GM03348 (cell line): ENCODE results near the gene MYPN.
"Not testable (repeated sequence)": the region's sequence is repeated elsewhere in the genome, so short reads cannot be mapped to it uniquely, and the experiment has no call there.

ENCODE experiments used
- DNase-seq: peaks from one replicate; pipeline ENCODE4 v3.0.0; 2012; ENCODE audit warnings: low spot score

MYPN gene

DNA sequence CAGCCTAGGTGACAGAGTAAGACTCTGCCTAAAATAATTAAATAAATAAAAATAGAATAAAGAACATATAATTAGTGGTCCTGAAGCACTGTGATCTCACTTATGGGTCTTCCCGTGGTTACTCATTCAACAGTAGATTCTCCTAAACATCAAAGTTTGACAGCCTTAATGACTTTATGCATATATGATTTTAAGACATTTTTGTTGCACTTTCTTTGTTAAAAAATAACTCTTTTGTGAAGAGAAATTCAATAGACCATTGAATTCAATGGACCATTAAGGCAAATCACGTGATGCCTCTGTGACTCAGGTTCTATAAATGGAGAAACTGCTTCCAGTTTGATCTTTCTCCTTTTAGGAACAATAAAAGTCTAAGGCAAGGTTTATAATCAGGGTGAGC, 63.0 kb downstream of the MYPN start:
- no peak for DNase-seq

DNA sequence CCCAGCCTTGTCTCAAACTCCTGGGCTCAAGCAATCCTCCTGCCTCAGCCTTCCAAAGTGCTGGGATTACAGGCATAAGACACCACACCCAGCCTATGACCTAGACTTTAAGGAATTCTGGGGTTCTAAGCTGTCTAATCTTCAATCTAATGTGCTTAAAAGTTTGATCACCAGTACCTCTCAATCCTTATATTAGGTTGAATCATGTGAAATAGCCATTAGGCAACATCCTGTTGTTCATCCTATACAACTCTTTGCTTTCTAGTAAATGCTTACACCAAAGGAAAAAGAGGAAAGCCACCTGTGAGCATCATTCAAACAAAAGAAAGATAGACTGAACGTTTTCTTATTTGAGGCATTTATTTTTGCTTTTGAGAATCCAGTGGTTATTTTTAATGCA, 66.7 kb downstream of the MYPN start:
- no peak for DNase-seq

DNA sequence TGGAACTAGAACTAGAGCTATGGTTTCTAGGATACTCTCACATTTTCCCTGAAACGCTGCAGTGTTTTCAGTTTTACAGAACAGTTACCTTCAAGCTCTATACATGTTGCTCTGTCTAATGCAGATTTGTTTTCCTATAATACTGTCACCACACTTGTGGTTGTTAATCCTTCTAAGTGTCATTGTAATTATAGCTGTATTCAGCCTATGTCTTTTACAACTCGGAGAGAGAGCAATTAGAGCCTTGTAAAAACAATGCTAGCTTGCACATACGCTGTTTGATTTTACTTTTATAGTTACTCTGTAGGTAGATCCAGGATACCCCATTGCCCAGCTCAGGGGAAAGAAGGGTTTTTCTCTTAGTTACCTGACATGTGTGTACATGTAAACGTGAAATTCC, 67.5 kb downstream of the MYPN start:
- DNase-seq = no peak

DNA sequence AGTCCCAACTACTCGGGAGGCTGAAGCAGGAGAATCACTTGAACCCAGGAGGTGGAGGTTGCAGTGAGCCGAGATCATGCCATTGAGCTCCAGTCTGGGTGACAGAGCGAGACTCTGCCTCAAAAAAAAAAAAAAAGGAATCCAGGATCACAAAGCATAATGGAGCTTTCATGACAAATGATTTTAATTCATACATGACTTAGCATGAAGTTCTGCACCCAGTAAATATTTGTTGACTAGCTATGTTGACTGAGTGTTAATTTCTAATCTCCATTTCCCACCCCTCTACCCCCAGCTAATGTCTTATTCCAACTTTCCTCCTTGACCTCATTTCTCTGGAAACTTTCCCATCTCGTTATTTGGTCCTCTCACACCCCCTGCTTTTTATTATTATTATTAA, 69.3 kb downstream of the MYPN start:
- DNase-seq = no peak

DNA sequence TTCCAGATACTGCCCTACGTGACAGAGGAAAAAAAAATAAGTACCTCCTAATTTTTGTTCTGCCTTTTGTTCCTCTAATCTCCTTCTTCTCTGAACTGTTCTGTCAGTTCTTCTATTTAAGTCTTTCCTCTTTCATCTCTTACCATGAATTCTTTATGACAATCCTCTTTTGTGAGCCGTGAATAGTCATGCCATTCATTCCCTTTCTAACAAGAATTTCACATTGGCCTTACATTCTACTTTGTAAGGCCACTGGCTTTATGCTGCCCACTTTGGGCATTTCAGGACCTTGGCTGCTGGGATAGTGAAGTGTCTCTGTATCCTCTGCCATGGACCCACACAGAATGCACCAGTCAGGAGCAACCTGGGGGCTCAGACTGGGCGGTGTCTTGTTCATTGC, 69.7 kb downstream of the MYPN start:
- no peak for DNase-seq

DNA sequence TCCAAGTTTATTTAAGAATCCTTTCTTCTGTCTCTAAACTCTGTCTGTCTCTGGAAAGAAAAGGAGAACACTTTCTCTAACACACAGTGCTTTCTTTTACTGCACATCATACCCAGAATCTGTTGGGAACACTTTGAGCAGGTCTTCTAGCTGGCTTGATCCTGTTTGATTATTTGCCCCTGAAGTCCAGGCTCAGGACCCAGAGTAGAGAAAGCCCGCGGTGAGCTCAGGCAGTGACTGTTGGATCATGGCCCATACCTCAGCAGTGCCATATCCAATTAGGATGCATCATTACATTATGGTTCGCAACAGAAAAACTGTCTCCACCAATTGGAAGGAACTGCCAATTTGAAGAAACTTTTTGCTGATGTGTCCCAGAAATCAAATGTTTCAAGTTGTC, 71.2 kb downstream of the MYPN start:
- no peak for DNase-seq

DNA sequence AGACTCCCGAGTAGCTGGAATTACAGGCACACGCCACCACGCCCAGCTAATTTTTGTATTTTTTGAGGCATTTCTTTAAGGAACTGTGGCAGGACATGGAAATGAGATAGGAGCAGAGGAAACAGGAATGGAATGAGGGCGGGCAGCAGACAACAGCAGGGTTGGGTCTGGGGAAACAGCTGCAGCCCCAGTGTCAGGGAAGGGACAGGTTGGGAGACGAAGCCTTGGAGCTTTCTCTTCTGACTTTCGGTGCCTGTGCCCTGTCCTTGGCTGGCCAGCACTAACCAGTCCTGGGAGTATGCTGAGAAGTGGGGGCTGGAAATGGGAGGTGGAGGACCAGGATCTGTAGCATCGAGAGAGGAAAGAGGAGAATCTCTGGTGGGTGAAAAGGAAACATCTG, 75.3 kb downstream of the MYPN start:
- DNase-seq = no peak

DNA sequence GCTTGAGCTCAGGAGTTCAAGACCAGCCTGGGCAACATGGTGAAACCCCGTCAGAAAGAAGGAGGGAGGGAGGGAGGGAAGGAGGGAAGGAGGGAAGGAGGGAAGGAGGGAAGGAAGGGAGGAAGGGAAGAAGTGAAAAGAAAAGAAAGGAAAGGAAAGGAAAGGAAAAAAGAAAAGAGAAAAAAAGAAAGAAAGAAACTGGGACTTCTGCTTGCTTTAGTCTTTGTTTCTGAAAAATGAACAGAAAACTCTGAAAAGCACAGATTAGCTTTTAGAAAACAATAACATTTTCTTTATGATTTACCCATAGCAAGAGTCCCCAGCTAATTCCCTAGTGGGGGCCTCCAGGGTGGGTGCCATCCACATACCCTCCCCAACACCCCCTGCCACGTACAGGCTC, 75.8 kb downstream of the MYPN start:
- no peak for DNase-seq

DNA sequence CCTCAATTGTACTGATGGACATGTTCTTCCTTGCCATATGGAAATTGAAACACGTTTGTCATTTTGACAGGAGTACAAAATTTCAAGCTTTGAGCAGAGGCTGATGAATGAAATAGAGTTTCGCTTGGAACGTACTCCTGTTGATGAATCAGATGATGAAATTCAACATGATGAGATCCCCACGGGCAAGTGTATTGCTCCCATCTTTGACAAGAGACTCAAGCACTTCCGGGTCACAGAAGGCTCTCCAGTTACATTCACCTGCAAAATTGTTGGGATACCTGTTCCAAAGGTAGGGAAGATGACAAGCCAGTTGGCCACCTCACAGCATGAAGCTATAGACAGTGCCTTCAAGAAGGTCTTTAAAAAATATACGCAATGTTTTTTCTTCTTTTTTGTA, 79.5 kb downstream of the MYPN start:
- no peak for DNase-seq

DNA sequence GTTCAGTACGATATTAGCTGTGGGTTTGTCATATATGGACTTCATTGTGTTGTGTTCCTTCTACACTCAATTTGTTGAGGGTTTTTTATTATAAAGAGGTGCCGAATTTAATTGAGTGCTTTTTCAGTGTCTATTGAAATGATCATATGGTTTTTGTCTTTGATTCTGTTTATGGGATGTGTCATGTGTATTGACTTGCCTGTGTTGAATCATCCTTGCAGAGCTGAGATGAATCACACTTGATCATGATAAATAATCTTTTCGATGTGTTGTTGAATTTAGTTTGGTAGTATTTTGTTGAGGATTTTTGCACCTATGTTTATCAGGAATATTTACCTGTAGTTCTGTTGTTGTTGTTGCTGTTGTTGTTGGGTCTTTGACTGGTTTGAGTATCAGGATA, 82.8 kb downstream of the MYPN start:
- DNase-seq = no peak

DNA sequence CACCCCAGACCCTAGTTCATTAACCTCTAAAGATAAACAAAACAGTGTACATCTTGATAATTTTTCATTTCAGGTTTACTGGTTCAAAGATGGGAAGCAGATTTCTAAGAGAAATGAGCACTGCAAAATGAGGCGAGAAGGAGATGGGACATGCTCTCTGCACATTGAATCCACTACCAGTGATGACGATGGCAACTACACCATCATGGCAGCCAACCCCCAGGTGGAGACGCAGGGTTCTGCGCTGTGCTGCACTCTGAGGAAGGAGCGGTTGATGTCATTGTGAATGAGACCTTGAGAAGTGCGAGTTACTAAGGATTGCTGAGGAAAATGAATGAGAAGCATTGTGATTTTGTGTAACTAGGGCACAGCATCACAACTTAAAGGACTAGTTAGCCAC, 85.0 kb downstream of the MYPN start:
- no peak for DNase-seq

DNA sequence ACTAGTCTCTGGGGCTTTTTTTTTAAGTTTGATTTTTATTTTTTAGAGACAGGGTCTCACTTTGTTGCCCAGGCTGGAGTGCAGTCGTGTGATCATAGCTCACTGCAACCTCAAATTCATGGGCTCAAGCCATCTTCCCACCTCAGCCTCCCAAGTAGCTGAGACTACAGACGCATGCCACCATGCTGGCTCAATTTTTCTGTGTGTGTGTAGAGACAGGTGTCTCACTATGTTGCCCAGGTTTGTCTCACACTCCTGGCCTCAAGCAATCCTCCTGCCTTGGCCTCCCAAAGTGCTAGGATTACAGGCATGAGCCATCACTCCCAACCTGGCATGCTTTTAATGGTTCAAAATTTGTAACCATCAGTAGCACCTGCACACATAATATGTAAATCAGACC, 86.5 kb downstream of the MYPN start:
- not testable (repeated sequence) for DNase-seq

DNA sequence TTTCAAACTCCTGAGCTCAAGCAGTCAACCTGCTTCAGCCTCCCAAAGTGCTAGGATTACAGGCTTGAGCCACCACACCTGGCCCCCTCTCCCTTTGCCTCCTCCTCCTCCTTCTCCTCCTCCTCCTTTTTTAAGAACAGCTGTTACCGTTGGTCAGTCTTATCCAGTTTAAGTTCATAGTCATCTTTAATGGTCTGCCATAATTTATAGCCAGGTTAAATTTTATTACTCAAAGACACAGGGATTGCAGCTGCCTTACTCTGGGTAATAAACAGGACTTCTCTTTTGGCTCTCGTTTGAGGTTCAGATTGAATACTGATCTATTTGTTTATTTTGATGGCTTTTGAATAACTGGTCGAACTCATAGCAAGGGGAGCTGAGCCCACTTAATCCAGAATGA, 87.4 kb downstream of the MYPN start:
- no peak for DNase-seq

DNA sequence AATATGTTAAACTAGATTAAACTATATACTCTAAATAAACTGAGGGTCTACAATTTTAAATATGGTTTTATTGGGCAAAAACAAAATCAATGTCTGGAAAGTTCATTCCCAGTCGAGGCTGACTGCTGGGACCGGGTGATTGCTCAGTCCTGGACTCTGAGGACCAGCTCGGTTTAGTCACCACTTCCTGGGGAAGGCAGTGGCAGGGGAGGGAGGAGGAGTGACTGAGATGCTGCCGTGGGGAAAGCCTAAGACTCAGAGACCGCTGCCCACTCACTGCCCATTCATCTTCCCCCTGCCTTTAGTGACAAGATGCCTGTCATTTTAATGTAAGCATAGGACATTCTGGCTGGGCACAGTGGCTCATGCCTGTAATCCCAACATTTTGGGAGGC, 93.7 kb downstream of the MYPN start:
- peak; percentile 73 for DNase-seq

DNA sequence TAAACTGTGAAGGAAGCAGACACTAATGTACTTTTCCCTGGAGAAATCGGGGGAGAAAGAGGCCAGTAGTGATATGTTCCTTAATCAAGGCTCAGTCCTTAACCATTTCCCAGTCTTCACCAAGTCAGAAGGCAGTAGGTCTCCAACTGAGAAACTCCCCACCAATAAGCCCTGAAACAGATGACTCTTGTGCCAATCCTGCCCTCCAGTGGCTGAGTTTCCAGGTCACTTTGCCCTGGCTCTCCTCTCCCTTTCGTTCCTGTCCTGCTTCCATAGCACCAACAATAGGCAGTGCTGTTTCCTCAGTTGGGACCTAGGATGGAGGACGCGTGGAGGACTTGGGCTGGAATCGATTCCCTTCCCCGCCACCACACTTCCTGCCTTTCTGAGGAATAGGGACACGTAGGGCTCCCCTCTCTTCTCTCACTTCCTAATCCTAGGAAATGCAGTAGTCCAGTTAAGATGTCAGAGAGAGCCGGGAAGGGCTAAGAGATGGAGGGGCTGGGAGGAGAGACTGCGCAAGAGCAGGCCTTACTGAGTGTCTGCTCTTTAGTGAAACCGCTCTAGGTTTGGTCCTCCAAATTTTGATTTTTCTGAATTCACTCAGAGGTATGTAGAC, 99.2 kb downstream of the MYPN start:
- peak; percentile 82 for DNase-seq

DNA sequence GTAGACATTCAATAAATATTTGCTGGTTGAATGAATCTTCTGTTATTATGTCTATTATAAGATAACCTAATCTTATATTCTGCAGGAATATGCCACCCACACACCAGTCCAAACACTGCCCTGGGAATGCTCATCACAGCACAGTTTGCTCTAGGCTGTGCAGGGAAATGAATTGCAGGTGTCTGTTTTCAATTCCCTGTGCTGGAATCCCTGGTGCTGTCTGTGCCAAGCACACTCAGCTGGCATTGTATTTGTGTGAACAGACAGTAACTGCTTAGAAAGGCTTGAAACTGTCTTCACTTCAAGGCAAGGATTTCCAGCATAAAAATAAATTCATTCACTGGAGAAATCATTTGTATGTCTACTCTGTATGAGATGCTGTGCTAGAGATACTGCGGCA, 102.4 kb downstream of the MYPN start:
- no peak for DNase-seq

DNA sequence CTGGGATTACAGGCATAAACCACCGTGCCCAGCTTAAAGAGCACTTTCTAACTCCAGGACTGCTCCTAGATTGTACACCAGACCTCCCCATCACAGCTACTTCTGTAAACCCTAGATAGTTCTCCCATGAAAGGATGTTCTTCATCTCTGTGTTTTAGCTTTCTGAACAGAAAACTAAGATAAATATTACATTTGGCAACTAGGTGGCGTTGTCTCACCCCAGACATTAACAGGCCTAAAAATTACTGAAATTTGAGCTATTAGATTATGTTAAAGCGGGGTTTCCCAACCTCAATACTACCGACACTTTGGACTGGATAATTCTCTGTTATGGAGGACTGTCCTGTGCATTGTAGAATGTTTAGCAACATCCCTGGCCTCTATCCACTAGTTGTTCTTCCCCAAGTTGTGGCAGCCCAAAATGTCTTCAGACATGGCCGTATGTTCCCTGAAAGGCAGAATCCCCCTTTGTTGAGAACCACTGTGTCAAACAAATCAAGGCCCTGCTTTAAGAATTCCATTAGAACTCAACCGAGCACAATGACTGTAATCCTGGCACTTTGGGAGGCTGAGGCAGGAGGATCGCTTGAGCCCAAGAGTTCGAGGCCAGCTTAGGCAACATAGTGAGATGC, 103.5 kb downstream of the MYPN start:
- DNase-seq = peak; percentile 65

DNA sequence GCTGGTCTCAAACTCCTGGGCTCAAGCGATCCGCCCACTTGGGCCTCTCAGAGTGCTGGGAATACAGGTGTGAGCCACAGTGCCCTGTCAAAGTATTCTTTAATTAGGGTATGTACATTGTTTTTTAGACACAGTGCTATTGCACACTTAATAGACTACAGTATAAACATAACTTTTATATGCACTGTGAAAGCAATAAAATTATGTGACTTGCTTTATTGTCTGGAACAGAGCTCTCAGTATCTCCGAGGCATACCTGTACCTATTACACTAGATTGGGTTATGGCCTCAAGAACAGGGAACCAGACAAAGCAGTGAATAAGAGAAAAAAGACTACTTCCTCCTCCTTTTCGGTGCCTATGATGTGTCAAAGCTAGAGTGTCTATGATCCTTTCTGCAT, 109.5 kb downstream of the MYPN start:
- DNase-seq = no peak

DNA sequence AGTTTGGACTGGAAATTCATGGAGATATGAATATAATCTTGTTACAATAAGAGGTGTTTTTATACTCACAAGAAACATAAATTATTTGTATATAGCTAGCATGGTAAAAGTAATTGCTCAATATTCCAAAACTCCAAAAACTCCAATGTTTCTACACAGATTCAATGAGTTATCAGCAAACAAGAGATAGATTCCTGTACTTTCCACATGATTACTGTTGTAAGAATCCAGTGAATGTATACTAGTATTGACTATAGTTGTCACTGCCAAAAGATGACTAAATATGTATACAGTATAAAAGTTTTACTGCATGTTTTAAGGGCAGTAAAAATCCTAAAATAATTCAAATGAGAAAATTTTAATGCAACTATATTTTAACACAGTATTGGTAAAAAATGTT, 111.9 kb downstream of the MYPN start:
- no peak for DNase-seq

DNA sequence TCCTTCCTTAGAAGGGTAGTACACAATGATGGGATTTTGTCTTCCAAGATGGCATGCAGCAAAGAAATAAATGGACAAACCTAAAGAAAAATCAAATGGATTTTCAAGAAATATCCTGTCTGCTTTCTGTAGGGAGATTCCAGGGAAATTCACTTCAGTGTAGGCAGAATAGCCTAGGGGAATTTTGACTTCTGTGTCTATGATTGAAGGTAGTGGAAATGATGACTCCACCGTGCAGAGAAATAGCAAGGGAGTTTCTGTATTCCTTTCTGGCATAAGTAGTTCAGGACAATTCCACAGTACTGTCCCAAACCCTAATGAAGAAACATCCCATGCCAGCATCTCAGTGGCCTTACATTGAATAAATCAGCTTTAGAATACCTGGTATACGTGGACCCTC, 113.1 kb downstream of the MYPN start:
- no peak for DNase-seq

DNA sequence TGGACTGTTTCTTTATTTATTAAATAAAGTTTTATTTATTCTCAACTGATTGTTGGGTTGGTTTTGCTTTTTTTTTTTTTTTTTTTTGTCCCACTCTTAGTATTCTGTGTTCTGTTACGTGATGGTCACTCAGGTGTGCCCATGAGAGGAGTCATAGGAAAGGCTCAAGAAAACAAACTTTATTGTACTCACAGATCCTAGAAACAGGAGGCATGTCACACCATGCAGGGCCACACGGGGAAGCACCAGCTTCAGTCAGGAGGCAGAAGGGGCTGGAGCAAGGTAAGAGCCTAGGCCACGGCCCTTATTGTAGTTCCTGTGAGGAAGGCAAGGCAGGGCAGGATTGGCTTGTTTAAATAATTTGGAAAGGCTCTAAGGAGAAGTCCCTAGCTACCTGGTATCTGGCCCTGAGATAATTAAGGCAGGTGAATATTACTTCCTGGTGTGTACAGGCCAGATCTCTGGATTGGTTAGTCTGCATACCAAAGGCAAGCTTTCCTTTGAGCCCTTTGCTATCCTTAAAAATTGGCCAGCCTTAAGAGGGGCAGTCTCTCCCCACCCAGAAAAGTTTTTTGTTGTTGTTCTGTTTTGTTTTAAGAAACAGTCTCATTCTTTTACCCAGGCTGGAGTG, 114.4 kb downstream of the MYPN start:
- no peak for DNase-seq

DNA sequence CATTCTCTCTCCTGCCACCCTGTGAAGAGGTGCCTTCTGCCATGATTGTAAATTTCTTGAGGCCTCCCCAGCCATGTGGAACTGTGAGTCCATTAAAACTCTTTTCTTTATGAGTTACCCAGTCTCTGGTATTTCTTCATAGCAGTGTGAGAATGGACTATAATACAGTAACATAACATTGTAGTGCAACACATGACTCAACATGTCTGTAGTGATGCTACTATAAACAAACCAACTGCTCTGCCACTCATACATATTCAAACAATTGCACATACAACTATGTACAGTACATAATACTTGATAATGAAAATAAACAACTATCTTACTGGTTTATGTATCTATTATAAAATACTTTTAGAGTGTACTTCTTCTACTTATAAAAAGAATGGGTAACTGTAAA, 115.5 kb downstream of the MYPN start:
- no peak for DNase-seq

DNA sequence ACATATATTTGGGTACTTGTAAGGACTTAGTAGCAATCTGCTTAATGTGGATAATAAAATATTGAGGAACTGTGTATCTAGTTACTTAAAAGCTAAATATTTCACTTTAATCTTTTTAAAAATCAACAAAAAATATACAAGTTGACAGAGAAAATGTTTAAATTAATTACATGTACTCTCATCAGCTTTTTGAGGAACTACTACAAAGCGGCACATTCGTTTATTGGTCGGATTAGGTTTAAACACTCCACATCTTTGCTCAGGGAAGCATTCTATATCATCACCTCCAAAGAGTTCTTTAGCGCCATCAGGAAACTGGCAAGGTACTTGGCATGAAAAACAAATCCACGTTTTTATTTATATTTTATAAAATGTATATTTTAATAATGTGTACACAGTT, 121.0 kb downstream of the MYPN start:
- no peak for DNase-seq
